ENCODE data around the gene ABTB1. TPM values are rescaled to one million over a fixed set of nuclear protein-coding genes. Genes with fewer than 3 reads are reported as not detected.

ABTB1 gene
- total and polyA plus RNA-seq, 2 of the 13 experiments (the other 11 are each of a cell fraction or from before 2014, with no cell fraction given) = 0.42 to 14.5 TPM

DNA sequence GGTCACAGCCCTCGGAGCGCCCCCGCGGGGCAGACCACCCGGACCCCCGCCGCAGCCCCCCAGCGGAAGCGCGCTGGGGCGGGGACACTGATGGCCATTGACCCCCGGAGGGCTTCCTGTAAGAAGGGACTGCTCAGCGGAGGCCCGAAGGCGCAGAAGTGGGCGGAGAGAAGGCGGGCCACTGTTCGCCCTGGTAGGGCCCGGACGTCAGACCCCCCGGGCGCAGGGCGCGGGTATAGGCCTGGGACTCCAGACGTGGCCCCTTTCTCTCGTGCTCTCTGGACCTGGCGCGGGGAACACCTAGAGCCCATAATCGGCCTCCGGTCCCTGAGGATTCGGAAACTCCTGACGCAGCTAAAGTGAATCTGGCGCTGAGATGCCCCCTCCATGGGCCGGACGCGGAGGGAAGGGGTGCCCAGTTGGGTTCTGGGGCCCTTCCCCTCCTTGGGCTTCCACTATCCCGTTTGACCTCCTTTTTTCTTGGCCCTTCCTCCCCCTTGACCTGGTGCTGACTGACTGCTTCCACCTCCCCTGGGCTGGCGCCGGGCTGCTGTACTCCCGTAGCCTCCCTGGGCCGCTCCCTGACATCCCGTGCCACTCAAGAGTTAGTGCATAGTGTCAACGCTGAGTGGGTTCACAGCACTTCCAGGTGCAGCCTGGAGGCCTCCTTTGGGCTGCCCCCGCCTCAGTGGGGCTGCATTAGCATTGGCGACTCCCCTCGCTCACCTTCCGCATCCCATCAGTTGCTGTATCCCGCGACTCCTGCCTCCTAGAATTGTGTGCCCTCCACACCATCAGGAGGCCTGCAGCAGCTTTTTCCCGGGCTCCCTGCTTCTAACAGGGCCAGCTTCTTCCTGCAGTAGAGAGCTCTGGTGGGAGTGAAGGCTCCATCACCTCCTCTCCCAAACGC lies 694 bp downstream of the ABTB1 start (continued):
- TF ChIP-seq, protein P1, sequence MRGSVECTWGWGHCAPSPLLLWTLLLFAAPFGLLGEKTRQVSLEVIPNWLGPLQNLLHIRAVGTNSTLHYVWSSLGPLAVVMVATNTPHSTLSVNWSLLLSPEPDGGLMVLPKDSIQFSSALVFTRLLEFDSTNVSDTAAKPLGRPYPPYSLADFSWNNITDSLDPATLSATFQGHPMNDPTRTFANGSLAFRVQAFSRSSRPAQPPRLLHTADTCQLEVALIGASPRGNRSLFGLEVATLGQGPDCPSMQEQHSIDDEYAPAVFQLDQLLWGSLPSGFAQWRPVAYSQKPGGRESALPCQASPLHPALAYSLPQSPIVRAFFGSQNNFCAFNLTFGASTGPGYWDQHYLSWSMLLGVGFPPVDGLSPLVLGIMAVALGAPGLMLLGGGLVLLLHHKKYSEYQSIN (CRISPR knock-in tag; IDR thresholded peaks at IDR 0.05; ENCODE audit: borderline replicate concordance) = no peak
- TF ChIP-seq KAT2B (IDR thresholded peaks at IDR 0.05; ENCODE audit: borderline replicate concordance, low read depth, low read length) (no peak), SPEN (CRISPR knock-in tag; IDR thresholded peaks at IDR 0.05; ENCODE audit: low read depth) (peak; percentile 14; the same call in 1 of the 2 replicates), NCOA1 (CRISPR knock-in tag; IDR thresholded peaks at IDR 0.05) (no peak), HOXA3 (CRISPR knock-in tag; IDR thresholded peaks at IDR 0.05) (0 out of 2 replicates have a peak, but pooled peaks have one; percentile 7), THAP11 (CRISPR knock-in tag; IDR thresholded peaks at IDR 0.05) (no peak), ZNF260 (CRISPR knock-in tag; IDR thresholded peaks at IDR 0.05; ENCODE audit: borderline replicate concordance, low read depth) (no peak), SATB2 (CRISPR knock-in tag; IDR thresholded peaks at IDR 0.05) (0 out of 2 replicates have a peak, but pooled peaks have one; percentile 31), CSRNP1 (CRISPR knock-in tag; IDR thresholded peaks at IDR 0.05) (no peak), MED13 (CRISPR knock-in tag; IDR thresholded peaks at IDR 0.05) (no peak), RAD21 (CRISPR knock-in tag; IDR thresholded peaks at IDR 0.05) (no peak), RNF2 (conservative IDR thresholded peaks at IDR 0.05; ENCODE audit: low read depth) (no peak), TEAD2 (CRISPR knock-in tag; IDR thresholded peaks at IDR 0.05) (no peak), ZNF354B (CRISPR knock-in tag; IDR thresholded peaks at IDR 0.05) (no peak), AGO2 (optimal IDR thresholded peaks at IDR 0.05; ENCODE audit: low read depth, low read length) (no peak), KLF11 (CRISPR knock-in tag; IDR thresholded peaks at IDR 0.05) (no peak), SMAD3 (CRISPR knock-in tag; IDR thresholded peaks at IDR 0.05) (no peak), ZNF614 (CRISPR knock-in tag; IDR thresholded peaks at IDR 0.05; ENCODE audit: borderline replicate concordance) (no peak), SP1 (IDR thresholded peaks at IDR 0.05) (no peak), SP1 (CRISPR knock-in tag; IDR thresholded peaks at IDR 0.05) (no peak), ARID2 (CRISPR knock-in tag; IDR thresholded peaks at IDR 0.05; ENCODE audit: borderline replicate concordance) (no peak), IKZF5 (CRISPR knock-in tag; IDR thresholded peaks at IDR 0.05) (no peak), AHR (CRISPR knock-in tag; IDR thresholded peaks at IDR 0.05) (no peak)
- TF ChIP-seq, protein P2, sequence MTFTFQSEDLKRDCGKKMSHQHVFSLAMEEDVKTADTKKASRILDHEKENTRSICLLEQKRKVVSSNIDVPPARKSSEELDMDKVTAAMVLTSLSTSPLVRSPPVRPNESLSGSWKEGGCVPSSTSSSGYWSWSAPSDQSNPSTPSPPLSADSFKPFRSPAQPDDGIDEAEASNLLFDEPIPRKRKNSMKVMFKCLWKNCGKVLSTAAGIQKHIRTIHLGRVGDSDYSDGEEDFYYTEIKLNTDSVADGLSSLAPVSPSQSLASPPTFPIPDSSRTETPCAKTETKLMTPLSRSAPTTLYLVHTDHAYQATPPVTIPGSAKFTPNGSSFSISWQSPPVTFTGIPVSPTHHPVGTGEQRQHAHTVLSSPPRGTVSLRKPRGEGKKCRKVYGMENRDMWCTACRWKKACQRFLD (CRISPR knock-in tag; IDR thresholded peaks at IDR 0.05; ENCODE audit: borderline replicate concordance) = no peak
- TF ChIP-seq, protein P3, sequence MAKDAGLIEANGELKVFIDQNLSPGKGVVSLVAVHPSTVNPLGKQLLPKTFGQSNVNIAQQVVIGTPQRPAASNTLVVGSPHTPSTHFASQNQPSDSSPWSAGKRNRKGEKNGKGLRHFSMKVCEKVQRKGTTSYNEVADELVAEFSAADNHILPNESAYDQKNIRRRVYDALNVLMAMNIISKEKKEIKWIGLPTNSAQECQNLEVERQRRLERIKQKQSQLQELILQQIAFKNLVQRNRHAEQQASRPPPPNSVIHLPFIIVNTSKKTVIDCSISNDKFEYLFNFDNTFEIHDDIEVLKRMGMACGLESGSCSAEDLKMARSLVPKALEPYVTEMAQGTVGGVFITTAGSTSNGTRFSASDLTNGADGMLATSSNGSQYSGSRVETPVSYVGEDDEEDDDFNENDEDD (CRISPR knock-in tag; IDR thresholded peaks at IDR 0.05; ENCODE audit: borderline replicate concordance) = no peak

All from HepG2 (cell line).